HG02678 (cell line): Measurements from ENCODE around the gene TULP1.

ENCODE experiments used
- ATAC-seq: cut with Tn5 transposase; IDR thresholded peaks from one replicate; pipeline ENCODE4 v1.9.1; 2021; ENCODE audit warnings: mild to moderate bottlenecking, moderate library complexity; ENCODE audit not compliant: unreplicated experiment

Gene TULP1

GRCh38 chr6:35485402-35485877 lies 27.3 kb downstream of the TULP1 start:
- no peak for ATAC-seq

- ATAC-seq: no peak
Measured at GRCh38 chr6:35484921-35485392, 27.7 kb downstream of the TULP1 start.

GRCh38 chr6:35483893-35484645 lies 28.6 kb downstream of the TULP1 start:
- no peak for ATAC-seq

- no peak for ATAC-seq
Measured at GRCh38 chr6:35483490-35483889, 29.2 kb downstream of the TULP1 start.

- ATAC-seq: no peak
Measured at GRCh38 chr6:35483062-35483461, 29.6 kb downstream of the TULP1 start.

- ATAC-seq: no peak
Measured at GRCh38 chr6:35481226-35481625, 31.5 kb downstream of the TULP1 start.

GRCh38 chr6:35480176-35480575 lies 32.5 kb downstream of the TULP1 start:
- ATAC-seq: no peak

- ATAC-seq: no peak
Measured at GRCh38 chr6:35478259-35478658, 34.4 kb downstream of the TULP1 start.

GRCh38 chr6:35477551-35478179 lies 35.0 kb downstream of the TULP1 start:
- no peak for ATAC-seq

GRCh38 chr6:35477028-35477427 lies 35.7 kb downstream of the TULP1 start:
- no peak for ATAC-seq

GRCh38 chr6:35476004-35476403 lies 36.7 kb downstream of the TULP1 start:
- ATAC-seq: no peak

GRCh38 chr6:35475573-35475972 lies 37.1 kb downstream of the TULP1 start:
- no peak for ATAC-seq

- ATAC-seq: no peak
Measured at GRCh38 chr6:35474942-35475570, 37.6 kb downstream of the TULP1 start.

GRCh38 chr6:35474131-35474941 lies 38.4 kb downstream of the TULP1 start:
- ATAC-seq: no peak

- ATAC-seq: no peak
Measured at GRCh38 chr6:35473850-35474130, 38.9 kb downstream of the TULP1 start.

- ATAC-seq: no peak
Measured at GRCh38 chr6:35473075-35473849, 39.4 kb downstream of the TULP1 start.

GRCh38 chr6:35471836-35472345 lies 40.8 kb downstream of the TULP1 start:
- no peak for ATAC-seq

GRCh38 chr6:35470663-35471120 lies 42.0 kb downstream of the TULP1 start:
- no peak for ATAC-seq

- no peak for ATAC-seq
Measured at GRCh38 chr6:35469751-35470662, 42.7 kb downstream of the TULP1 start.
